ENCODE results near the gene TFF1.
"Not testable (repeated sequence)": the region's sequence is repeated elsewhere in the genome, so short reads cannot be mapped to it uniquely, and the experiment has no call there.

The TFF1 gene

DNA sequence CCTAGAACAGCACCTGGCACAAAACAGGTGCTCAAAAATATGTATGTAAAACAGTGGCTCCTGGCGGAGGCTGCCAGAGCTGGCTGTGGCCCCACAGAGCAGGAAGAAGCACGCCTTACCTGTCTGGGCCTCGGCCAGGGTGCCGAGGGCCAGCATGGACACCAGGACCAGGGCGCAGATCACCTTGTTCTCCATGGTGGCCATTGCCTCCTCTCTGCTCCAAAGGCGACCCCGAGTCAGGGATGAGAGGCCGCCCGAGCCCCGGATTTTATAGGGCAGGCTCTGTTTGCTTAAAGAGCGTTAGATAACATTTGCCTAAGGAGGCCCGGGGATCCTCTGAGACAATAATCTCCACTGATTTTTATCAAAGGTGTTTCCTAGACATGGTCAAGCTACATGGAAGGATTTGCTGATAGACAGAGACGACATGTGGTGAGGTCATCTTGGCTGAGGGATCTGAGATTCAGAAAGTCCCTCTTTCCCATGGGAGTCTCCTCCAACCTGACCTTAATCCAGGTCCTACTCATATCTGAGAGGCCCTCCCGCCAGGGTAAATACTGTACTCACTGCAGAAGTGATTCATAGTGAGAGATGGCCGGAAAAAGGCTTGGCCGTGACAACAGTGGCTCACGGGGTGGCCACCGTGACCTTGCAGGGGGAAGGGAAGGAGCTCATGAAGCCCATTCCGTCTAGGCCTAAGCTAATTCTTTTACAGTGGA, at the start of gene TFF1:
Gene TFF1, minus strand, starts transcription at position 244 of the 719 bp plus-strand sequence. Its CDS starts 40 bp downstream, at position 204.
- DNase-seq (ENCODE audit: low read depth) = no peak

DNA sequence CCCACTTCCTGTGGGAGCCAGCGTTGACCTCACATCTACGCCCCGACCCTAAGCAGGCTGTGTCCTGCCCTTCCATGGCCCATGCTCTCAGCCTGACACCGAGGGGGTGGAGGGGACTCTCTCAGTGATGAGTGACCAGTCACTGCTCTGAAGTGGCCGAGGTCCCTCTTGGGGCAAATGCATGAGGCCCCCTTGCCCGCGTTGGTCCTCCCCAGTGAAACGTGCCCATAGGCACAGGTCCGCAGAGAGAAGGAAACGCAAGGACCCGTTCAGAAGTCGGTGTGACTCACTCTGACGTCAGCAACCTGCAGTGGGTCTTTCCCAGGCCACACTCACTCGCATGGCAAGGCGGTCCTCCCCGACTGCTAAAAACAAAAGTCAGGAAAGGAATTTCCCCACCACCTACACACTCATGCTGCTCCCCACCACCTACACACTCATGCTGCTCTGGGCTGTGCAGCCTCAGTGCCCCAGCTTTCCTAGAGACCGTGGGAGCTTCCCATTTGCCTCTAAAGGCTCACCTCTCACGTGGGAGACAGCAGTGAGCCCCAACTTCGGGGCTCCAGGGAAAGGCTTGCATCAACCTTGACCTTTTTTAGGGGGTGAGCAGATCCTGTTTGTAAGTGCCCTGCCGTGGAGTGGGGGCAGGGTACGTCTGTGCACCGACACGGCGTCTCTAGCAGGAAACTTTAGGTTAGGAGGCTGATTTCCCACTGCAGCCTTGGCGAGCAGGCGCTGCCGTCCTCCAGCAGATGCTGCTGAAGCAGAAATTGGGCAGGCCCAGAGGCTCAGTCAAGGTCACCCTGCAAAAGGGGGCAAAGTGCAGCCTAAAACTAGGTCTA, 48.8 kb upstream of the TFF1 start:
- DNase-seq (ENCODE audit: low read depth) = peak; percentile 86

DNA sequence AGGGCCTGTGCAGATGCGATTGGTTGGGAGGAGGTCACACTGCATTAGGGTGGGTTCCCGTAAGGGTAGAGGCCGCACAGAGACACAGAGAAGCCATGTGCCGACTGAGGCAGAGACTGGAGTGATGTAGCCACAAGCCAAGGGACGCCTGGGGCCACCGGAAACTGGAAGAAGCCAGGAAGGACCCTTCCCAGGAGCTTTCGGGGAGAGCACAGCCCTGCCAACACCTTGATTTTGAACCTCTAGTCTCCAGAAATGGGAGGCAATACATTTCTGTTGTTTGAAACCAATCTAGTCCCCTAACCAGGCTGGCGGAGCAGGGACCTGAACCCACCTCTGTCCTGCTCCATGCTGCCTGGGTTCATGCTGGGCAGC, 48.2 kb upstream of the TFF1 start:
- no peak for DNase-seq (ENCODE audit: low read depth)

DNA sequence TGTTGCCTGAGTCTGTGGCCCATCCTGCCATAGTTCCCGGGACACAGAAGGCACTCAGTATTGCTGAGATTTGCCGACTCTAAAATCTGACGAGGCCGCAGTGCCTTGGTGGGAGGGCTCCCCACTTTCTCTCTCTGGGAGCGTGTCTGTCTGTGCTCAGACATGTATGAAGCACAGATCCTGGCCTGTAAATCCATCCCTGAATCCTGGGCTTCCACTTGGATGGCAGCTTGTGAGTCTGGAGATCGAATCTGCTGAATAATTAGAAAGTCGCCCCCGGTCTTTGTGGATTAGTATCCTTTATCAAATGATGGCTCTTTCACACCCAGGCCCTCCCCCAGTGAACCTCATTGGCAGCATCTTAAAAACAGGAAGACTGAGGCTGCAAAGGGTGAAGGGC, 47.7 kb upstream of the TFF1 start:
- no peak for DNase-seq (ENCODE audit: low read depth)

DNA sequence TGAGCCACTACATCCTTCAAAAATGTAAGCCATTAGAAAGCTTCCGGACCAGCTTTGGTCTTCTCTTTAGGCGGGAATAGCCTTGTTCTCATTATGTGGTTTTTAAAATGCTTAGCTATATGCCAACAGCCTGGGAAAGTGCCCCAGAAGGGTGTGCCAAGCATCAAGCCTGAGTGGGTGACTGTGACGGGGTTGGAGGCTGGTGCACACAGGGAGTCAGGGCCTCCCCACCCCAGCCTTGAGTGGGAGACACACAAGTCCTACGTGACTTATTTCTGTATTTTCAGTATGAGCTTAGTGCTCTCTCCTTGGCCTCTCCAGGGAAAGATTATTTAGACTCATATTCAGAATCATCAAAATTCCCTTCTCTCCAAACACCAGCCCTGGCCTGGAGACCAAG, 47.2 kb upstream of the TFF1 start:
- DNase-seq (ENCODE audit: low read depth) = no peak

DNA sequence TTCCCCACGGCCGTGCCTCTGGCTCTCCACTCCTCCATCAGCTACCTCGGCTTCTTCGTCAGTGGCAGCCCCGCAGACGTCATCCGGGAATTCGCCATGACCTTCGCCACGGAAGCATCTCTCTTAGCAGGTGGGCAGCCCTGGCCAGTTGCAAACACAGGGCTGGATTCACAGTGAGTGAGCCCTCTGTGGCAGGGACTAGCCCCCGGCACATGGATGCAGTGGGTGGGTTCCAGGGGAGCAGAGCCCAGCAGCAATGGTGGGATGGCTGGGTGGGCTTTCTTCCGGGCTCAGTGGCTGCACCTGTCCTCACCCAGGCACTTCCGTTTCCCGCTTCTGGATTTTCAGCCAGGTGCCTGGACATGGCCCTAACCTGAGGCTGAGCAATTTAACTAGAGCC, 46.8 kb upstream of the TFF1 start:
- DNase-seq (ENCODE audit: low read depth) = no peak

DNA sequence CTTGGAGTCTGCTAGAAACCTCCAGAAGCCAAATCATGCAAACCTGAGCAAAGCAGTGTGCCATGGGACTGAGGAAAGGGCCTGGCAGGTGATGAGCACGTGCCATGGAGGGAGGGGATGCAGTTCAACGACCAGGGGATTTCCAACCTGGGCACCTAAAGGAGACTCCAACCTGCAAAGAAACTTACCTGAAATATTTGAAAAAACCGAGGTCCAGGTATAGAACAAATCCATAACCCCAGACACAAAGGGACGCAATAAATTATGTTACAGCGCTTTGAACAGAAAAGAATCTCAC, 46.2 kb upstream of the TFF1 start:
- no peak for DNase-seq (ENCODE audit: low read depth)

DNA sequence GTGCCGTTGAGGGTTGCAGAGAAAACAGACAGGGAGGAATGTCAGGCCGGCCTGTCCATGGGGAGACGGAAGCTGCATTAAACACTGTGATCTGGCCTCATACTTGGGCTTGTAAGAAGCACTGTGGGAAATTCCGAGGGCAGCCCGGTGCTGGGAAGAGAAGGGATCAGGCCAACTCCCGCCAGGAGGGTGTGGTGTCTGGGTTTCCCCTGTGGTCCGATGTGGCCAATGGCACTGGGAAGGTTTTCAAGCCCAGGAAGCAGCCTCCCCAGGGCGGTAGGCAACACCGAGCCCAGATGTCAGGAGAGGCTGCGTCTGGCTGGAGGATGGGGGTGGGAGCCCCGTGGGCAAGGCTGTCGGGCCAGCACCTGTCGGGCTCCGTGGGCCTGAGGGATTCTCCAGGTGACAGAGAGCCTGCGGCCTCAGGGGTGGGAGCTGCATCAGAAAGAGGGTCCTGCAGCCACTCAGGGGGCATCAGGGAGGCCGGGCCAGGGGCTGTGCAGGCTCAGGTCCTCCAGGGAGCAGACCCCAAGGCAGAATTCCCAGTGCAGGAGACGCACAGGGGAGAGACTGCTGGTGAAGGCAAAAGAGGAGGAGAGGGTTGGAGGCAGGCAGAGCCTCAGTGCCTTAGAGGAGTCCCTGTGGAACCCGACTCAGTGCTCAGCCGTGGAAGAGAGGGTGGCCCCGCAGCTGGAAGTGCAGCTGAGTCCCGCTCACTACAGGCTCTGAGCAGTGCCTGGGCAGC, 45.7 kb upstream of the TFF1 start:
- no peak for DNase-seq (ENCODE audit: low read depth)

DNA sequence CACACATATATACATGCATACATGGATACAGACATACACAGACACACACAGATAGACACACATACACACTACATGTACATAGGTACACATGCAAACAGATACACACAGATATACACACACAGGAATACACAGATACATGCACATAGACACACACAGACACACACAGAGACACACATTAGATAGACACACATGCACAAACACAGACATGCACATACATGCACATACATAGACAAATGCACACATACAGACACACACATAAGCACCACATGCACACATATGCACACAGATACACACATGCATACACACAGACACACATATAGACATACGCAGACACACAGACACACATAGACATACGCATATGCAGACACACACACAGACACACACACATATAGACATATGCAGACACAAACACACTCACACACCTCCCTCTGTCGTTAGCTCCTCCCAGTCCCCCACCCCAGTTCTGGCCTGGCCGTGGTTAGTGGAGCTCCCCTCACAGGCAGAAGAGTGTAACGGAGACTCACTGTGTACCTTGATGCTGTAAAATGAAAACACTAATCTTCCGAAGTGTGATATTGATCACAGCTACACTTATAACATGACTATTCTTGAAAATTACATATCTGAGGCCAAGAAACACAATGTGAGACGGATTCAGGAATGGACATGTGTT, 45.0 kb upstream of the TFF1 start:
- no peak for DNase-seq (ENCODE audit: low read depth)

DNA sequence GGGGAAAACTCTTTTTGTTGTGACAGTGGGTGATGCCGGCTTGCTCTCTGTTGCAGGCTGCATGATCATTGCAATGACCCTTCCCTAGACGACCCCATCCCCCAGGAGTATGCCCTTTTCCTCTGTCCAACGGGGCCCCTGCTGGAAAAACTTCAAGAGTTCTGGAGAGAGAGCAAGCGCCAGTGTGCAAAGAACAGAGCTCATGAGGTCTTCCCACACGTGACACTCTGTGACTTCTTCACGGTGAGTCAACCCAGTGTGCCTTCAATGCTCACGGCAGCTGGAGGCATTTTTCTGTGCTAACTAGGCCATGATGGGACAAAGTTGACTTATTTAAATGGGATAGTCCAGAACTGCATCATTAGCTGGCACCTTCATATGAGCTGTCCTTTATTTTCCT, 43.0 kb upstream of the TFF1 start:
- DNase-seq (ENCODE audit: low read depth) = no peak

DNA sequence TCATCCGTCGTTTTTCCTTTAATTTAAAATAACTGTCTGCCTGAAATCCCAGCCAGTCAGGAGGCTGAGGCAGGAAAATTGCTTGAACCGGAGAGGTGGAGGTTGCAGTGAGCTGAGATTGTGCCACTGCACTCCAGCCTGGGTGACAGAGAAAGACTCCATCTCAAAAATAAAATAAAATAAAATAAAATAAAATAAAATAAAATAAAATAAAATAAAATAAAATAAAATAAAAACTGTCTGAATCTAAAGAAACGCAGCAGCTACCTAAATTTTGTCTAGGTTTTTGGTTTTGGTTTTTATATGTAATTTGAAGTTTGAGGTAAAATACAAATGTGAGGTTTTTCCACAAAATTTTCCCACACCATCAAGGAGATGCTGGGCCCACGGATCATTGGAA, 42.4 kb upstream of the TFF1 start:
- not testable (repeated sequence) for DNase-seq (ENCODE audit: low read depth)

DNA sequence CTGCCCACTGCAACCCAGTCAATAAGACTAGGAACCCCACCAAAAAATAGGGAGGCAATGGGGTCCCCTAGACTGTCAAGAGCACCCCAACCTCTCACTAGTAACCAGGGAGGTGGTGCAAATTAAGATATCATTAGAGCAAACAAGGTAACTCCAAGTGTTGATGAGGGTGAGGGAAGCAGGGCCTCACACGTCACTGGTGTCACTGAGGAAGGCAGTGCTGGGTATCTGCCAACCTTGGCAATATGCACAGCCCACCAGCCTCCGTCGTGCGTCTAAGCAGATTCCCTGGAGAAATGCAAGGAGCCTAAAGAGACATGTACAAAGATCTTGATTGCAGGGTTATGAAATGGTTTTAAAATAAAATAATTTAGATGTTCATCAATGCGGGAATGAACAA, 41.1 kb upstream of the TFF1 start:
- no peak for DNase-seq (ENCODE audit: low read depth)

DNA sequence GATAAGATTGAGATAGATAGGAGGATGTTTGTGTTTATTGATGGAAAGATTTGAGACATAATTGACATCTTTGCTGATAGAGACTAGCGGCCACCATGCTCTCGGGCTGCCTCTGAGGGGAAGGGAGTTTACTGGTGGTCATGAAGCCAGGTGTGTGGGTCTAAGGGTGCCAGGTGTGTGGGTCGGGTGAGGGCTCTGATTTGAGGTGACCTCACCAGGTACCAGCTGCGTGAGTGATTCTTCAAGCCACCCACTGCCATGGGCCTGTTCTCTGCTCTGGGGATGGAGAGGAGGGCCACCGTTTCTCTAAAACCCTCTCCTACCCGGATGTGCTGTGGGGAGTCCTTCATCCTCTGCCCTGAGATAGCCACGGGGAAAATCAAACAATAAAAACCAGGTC, 40.5 kb upstream of the TFF1 start:
- DNase-seq (ENCODE audit: low read depth) = no peak

DNA sequence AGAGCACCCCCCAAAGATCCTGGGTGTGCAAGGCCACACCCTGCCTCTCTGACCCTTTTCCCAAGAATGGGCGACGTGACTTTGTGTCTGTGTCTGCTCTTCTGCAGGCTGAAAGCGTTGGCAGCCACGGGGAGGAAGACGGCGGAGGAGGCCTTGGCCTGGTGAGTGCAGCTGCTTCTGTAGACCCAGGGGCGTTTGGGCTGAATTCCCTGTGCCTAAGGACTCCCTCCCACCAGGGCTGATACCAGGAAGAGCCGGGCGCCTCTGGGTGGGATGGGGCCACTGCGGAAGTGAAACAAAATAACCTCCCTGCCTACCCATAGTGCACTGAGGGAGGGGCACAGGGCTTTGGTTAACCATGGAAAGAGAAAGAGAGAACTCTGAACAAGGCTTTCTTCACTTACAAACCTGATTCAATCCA, 39.9 kb upstream of the TFF1 start:
- DNase-seq (ENCODE audit: low read depth) = no peak

DNA sequence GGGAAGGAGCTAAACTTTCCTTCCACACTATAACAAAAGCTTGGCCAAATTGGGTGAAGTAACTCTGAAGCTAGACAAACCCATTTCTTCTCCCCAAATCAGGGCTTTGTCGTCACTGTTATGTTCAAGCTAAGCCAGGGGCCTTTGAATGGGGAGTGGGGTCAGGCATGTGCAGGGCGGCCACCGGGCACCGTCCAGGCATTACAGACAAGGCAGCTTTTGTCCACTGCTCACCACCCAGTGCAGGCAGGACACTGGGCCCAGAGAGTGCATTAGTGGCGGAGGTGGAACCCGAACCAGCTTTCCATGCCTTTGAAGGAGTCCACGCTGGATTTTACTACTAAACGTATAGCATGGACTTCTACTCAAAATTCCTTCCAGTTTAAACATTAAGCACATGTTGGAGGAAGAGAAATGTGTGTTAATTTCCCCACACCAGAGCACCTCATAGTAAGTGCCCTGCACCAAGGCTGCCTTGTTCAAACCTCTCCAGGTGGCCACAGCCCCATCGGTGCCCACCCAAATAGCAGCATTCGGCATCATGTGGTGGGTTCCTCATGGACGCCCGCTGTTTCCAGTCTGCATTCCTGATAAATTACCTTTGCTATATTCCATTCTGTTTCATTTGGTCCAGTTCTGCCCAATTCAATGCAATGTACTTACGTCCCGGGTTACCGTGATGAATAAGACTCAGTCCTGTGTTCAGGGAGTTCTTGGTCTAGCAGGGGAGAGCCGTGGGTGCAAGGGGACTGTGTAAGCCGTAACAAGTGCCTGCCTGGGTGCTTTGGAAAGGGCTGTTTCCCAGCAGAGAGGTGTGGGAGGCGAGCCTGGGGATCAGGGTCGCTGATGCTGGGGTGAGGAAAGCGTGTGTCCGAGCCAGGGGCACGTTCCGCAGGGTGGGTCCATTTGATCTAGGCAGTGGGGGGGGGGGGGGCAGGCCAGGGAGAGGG, 39.0 kb upstream of the TFF1 start:
- no peak for DNase-seq (ENCODE audit: low read depth)

DNA sequence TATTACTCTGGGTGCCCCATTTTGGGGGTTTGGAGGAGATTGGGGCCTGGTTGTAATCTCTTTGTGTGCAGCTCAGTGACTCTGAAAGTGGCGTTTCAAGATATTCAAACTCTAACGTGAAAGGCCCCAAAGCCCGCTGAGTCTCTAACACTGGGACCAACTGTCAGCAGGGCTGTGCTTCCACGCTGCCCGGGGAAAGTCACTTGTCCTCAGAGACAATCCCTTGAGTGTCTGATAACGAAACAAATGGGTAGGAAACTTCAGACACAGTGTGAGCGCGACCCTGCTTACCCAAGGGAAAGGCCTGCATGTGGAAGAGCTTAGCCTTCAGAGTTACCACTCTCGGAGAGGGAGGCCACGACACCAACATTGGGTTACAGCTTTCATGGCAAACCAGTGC, 38.2 kb upstream of the TFF1 start:
- no peak for DNase-seq (ENCODE audit: low read depth)

DNA sequence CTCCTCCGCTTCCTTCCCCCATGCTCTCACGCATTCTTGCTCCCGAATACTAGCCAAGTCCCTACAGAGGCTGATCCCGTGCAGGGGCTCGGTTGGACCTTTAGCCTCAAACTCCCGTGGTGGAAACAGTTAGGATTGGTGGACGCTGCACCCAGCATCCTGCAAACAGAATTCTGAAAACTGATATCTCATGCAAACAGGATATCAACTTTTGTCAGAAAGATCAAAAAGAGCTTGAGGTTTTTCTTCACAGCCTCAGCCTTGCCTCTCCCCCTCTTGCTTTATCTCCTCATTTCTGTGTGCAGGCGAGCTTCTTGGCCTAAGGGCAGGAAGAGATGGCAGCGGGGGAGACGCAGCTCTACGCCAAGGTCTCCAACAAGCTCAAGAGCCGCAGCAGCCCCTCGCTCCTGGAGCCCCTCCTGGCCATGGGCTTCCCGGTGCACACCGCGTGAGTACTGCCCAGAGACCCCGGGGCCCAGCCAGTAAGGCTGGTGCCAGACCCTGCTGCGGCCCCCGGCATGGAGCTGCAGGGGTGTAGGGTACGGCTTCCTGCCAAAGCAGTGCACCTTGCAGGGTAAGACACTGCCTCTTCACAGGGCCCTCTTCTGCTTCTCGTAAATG, 37.4 kb upstream of the TFF1 start, which contains the start of gene UBASH3A:
Gene UBASH3A, plus strand, starts transcription at position 292 of the 621 bp plus-strand sequence. Its CDS starts 44 bp downstream, at position 336.
- DNase-seq (ENCODE audit: low read depth) = no peak

DNA sequence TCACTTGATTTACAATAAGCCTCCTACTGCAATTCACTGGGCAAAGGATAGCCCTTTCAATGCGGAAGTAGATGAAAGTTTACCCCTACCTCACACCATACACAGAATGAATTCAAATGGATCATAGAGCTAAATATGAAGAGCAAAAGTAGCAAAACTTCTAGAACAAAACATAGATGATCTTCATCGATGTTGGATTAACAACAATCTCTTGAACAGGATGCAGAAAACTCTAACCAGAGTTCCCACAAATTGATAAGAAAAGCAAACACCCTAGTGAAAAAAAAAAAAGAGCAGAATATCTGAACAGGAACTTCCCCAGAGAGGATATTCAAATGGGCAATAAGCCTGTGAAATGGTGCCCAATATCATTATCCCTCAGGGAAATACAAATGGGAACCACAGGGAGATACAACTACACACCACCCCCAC, 35.5 kb upstream of the TFF1 start:
- no peak for DNase-seq (ENCODE audit: low read depth)

DNA sequence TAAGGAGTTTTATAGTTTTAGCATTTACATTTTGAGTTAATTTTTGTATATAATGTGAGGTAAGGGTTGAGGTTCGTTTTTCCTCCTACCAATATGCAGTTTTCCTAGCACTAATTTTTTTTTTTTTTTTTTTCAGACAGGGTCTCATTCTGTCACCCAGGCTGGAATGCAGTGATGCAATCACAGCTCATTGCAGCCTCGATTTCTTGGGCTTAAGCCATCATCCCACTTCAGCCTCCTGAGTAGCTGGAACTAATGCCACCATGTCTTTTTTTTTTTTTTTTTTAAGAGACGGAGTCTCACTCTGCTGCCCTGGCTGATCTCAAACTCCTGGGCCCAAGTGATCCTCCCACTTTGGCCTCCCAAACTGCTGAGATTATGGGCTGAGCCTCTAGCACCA, 34.8 kb upstream of the TFF1 start:
- no peak for DNase-seq (ENCODE audit: low read depth)

DNA sequence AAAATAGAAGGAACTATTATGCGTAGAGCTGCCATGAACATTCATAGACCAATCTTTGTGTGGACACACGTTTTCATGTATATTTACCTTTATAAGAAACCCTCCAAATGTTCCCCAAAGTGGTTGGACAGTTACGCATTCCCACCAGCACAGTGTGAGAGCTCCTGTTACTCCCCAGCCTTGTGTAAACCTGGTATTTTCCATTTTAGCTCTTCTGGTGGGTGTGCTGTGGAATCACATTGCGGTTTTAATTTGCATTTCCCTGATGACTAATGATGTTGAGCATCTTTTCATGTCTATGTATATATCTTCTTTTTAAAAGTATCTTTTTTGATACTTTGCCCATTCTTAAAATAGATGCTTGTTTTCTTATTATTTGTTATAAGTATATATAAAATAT, 34.2 kb upstream of the TFF1 start:
- no peak for DNase-seq (ENCODE audit: low read depth)
